ENCODE measurements around the gene ALPL.

The ALPL gene

DNA sequence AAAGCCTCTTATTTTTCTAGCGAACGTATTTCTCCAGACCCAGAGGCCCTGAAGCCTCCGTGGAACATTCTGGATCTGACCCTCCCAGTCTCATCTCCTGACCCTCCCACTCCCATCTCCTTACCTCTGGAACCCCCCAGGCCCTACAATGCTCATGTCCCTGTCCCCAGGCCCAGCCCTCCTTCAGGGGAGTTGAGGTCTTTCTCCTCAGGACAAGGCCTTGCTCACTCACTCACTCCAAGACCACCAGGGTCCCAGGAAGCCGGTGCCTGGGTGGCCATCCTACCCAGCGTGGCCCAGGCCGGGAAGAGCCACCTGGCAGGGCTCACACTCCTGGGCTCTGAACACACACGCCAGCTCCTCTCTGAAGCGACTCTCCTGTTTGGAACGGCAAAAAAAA is 68.7 kb downstream of the ALPL start (continued):
- no peak for TF ChIP-seq ZNF292 (tag by site-specific recombination; IDR thresholded peaks at IDR 0.05; ENCODE audit: borderline replicate concordance, low read depth)
- no peak for TF ChIP-seq ZNF677 (tag by site-specific recombination; IDR thresholded peaks at IDR 0.05)
- TF ChIP-seq ZNF548 (tag by site-specific recombination; IDR thresholded peaks at IDR 0.05), result no peak
- no peak for TF ChIP-seq ZFP41 (tag by site-specific recombination; IDR thresholded peaks at IDR 0.05; ENCODE audit: borderline replicate concordance)
- no peak for TF ChIP-seq ZBTB8A (tag by site-specific recombination; IDR thresholded peaks at IDR 0.05)
- TF ChIP-seq, protein P1, sequence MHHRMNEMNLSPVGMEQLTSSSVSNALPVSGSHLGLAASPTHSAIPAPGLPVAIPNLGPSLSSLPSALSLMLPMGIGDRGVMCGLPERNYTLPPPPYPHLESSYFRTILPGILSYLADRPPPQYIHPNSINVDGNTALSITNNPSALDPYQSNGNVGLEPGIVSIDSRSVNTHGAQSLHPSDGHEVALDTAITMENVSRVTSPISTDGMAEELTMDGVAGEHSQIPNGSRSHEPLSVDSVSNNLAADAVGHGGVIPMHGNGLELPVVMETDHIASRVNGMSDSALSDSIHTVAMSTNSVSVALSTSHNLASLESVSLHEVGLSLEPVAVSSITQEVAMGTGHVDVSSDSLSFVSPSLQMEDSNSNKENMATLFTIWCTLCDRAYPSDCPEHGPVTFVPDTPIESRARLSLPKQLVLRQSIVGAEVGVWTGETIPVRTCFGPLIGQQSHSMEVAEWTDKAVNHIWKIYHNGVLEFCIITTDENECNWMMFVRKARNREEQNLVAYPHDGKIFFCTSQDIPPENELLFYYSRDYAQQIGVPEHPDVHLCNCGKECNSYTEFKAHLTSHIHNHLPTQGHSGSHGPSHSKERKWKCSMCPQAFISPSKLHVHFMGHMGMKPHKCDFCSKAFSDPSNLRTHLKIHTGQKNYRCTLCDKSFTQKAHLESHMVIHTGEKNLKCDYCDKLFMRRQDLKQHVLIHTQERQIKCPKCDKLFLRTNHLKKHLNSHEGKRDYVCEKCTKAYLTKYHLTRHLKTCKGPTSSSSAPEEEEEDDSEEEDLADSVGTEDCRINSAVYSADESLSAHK (tag by site-specific recombination; IDR thresholded peaks at IDR 0.05), result no peak
- TF ChIP-seq HOXC10 (CRISPR knock-in tag; IDR thresholded peaks at IDR 0.05), result no peak

DNA sequence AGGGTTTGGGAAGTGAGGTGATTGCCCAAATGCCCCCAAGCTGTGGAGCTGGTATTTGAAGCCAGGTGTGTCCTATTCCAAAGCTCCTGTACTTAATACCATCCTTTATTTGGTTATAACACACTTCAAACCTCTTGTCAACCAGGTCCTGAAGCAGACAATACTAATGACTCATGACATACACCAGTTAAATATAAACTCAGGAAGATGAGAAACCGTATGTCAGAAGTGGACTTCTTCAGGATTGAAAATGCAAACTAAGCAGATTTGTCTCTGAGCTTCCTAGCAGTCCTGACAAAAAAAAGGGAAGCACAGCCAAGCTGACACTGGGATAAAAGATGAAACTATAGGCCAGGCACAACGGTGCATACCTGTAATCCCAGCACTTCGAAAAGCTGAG is 70.6 kb downstream of the ALPL start:
- H3K4me3 ChIP-seq (ENCODE audit: low read depth, low read length), result no peak overlapping the region
- CTCF ChIA-PET, result interaction anchor here (1.2 to 1.5 kb wide), 2 partner anchors 16 to 211 kb away, joined by 3 to 5 read pairs; no protein-coding TSS in a partner anchor
- POLR2A ChIA-PET, result no interaction called here

More for the DNA sequence above, 70.6 kb downstream of the ALPL start:
- Histone ChIP-seq H3K27ac (ENCODE audit: extremely low read depth, low read depth, low read length) (no peak overlapping the region), H3K9me3 (ENCODE audit: control insufficient read depth, insufficient read depth, low read depth, low read length) (no peaks in the 10 kb centered on the region), H3K4me1 (ENCODE audit: control insufficient read depth, insufficient read depth, low read length) (no peaks in the 10 kb centered on the region; the same call in 1 of the 2 replicates), H3K36me3 (ENCODE audit: control insufficient read depth in 2 of 2, insufficient read depth in 1 of 2, low read length in 2 of 2) (no peaks in the 10 kb centered on the region)
- TF ChIP-seq, protein P2, sequence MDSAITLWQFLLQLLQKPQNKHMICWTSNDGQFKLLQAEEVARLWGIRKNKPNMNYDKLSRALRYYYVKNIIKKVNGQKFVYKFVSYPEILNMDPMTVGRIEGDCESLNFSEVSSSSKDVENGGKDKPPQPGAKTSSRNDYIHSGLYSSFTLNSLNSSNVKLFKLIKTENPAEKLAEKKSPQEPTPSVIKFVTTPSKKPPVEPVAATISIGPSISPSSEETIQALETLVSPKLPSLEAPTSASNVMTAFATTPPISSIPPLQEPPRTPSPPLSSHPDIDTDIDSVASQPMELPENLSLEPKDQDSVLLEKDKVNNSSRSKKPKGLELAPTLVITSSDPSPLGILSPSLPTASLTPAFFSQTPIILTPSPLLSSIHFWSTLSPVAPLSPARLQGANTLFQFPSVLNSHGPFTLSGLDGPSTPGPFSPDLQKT (IDR thresholded peaks at IDR 0.05; ENCODE audit: borderline replicate concordance, low read depth, low read length), result no peak
- no peak for TF ChIP-seq ZNF830 (tag by site-specific recombination; IDR thresholded peaks at IDR 0.05; ENCODE audit: low read depth)
- no peak for TF ChIP-seq ZNF473 (tag by site-specific recombination; IDR thresholded peaks at IDR 0.05)
- no peak for TF ChIP-seq OSR2 (tag by site-specific recombination; IDR thresholded peaks at IDR 0.05)
- no peak for TF ChIP-seq ZNF610 (tag by site-specific recombination; IDR thresholded peaks at IDR 0.05; ENCODE audit: borderline replicate concordance)
- no peak for TF ChIP-seq ZNF558 (tag by site-specific recombination; IDR thresholded peaks at IDR 0.05)
- no peak for TF ChIP-seq ZNF623 (tag by site-specific recombination; IDR thresholded peaks at IDR 0.05)
- TF ChIP-seq ZNF132 (tag by site-specific recombination; IDR thresholded peaks at IDR 0.05; ENCODE audit: borderline replicate concordance), result no peak
- TF ChIP-seq ZIC2 (tag by site-specific recombination; IDR thresholded peaks at IDR 0.05), result no peak
- no peak for TF ChIP-seq MZF1 (tag by site-specific recombination; IDR thresholded peaks at IDR 0.05; ENCODE audit: borderline replicate concordance)
- TF ChIP-seq, protein P3, sequence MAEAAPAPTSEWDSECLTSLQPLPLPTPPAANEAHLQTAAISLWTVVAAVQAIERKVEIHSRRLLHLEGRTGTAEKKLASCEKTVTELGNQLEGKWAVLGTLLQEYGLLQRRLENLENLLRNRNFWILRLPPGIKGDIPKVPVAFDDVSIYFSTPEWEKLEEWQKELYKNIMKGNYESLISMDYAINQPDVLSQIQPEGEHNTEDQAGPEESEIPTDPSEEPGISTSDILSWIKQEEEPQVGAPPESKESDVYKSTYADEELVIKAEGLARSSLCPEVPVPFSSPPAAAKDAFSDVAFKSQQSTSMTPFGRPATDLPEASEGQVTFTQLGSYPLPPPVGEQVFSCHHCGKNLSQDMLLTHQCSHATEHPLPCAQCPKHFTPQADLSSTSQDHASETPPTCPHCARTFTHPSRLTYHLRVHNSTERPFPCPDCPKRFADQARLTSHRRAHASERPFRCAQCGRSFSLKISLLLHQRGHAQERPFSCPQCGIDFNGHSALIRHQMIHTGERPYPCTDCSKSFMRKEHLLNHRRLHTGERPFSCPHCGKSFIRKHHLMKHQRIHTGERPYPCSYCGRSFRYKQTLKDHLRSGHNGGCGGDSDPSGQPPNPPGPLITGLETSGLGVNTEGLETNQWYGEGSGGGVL (tag by site-specific recombination; IDR thresholded peaks at IDR 0.05), result no peak
- TF ChIP-seq GLI4 (tag by site-specific recombination; IDR thresholded peaks at IDR 0.05), result no peak
- TF ChIP-seq, protein P4, sequence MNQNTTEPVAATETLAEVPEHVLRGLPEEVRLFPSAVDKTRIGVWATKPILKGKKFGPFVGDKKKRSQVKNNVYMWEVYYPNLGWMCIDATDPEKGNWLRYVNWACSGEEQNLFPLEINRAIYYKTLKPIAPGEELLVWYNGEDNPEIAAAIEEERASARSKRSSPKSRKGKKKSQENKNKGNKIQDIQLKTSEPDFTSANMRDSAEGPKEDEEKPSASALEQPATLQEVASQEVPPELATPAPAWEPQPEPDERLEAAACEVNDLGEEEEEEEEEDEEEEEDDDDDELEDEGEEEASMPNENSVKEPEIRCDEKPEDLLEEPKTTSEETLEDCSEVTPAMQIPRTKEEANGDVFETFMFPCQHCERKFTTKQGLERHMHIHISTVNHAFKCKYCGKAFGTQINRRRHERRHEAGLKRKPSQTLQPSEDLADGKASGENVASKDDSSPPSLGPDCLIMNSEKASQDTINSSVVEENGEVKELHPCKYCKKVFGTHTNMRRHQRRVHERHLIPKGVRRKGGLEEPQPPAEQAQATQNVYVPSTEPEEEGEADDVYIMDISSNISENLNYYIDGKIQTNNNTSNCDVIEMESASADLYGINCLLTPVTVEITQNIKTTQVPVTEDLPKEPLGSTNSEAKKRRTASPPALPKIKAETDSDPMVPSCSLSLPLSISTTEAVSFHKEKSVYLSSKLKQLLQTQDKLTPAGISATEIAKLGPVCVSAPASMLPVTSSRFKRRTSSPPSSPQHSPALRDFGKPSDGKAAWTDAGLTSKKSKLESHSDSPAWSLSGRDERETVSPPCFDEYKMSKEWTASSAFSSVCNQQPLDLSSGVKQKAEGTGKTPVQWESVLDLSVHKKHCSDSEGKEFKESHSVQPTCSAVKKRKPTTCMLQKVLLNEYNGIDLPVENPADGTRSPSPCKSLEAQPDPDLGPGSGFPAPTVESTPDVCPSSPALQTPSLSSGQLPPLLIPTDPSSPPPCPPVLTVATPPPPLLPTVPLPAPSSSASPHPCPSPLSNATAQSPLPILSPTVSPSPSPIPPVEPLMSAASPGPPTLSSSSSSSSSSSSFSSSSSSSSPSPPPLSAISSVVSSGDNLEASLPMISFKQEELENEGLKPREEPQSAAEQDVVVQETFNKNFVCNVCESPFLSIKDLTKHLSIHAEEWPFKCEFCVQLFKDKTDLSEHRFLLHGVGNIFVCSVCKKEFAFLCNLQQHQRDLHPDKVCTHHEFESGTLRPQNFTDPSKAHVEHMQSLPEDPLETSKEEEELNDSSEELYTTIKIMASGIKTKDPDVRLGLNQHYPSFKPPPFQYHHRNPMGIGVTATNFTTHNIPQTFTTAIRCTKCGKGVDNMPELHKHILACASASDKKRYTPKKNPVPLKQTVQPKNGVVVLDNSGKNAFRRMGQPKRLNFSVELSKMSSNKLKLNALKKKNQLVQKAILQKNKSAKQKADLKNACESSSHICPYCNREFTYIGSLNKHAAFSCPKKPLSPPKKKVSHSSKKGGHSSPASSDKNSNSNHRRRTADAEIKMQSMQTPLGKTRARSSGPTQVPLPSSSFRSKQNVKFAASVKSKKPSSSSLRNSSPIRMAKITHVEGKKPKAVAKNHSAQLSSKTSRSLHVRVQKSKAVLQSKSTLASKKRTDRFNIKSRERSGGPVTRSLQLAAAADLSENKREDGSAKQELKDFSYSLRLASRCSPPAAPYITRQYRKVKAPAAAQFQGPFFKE (tag by site-specific recombination; IDR thresholded peaks at IDR 0.05; ENCODE audit: borderline replicate concordance), result no peak
- TF ChIP-seq ZNF354C (tag by site-specific recombination; IDR thresholded peaks at IDR 0.05; ENCODE audit: borderline replicate concordance, low read depth), result no peak
- TF ChIP-seq ZNF214 (tag by site-specific recombination; IDR thresholded peaks at IDR 0.05; ENCODE audit: borderline replicate concordance), result no peak
- no peak for TF ChIP-seq ZNF548 (tag by site-specific recombination; IDR thresholded peaks at IDR 0.05)
- TF ChIP-seq SCRT2 (tag by site-specific recombination; IDR thresholded peaks at IDR 0.05), result no peak
- TF ChIP-seq ZSCAN16 (tag by site-specific recombination; IDR thresholded peaks at IDR 0.05), result no peak
- TF ChIP-seq ZNF561 (tag by site-specific recombination; IDR thresholded peaks at IDR 0.05; ENCODE audit: borderline replicate concordance), result no peak
